ENCODE measurements around the gene LY9. TPM values are rescaled to one million over a fixed set of nuclear protein-coding genes. Genes with fewer than 3 reads are reported as not detected.

The LY9 gene
- polyA plus RNA-seq, 2 of the 4 experiments (the other 2 are of a cell fraction), result 0.05 to 0.19 TPM

- FAIRE-seq (no peak), ATAC-seq (no peak), DNase-seq (ENCODE audit: low read depth in 1 of 2, low spot score in 1 of 2) (no peak)
- H3K4me3 ChIP-seq, result no peak overlapping the region
- no peak overlapping the region for H3K4me2 ChIP-seq
- H3K9me3 ChIP-seq, result no peaks in the 10 kb centered on the region
- no peak overlapping the region for H3K27ac ChIP-seq
- no peaks in the 10 kb centered on the region for H3K4me1 ChIP-seq
- ChIA-PET CTCF (interaction anchor here (1.5 kb wide), 1 partner anchor 9 kb away, joined by 3 read pairs; no protein-coding TSS in a partner anchor), POLR2A (no interaction called here)
- TF ChIP-seq EP300 (IDR thresholded peaks at IDR 0.05) (no peak), MAFK (IDR thresholded peaks at IDR 0.05; ENCODE audit: partially characterized antibody) (no peak), E2F6 (IDR thresholded peaks at IDR 0.05; ENCODE audit: borderline replicate concordance, low read depth) (no peak), FOXS1 (CRISPR knock-in tag; IDR thresholded peaks at IDR 0.05) (no peak), BCL3 (IDR thresholded peaks at IDR 0.05) (no peak), JUNB (IDR thresholded peaks at IDR 0.05) (no peak), CHD2 (IDR thresholded peaks at IDR 0.05; ENCODE audit: low read length, partially characterized antibody) (no peak), BHLHE40 (IDR thresholded peaks at IDR 0.05; ENCODE audit: low read depth, low read length) (no peak)
These were observed 81.2 kb downstream of the LY9 start for GRCh38 chr1:160877221-160877620.

Other genes starting within 250 kb of the LY9 start
- not detected in 2 replicates for gene CD84, start 216.7 kb upstream of the LY9 start, polyA plus RNA-seq (2011; rRNA removed)
- not detected in 3 replicates for gene CD84, start 216.7 kb upstream of the LY9 start, polyA plus RNA-seq (2017; fragmentation: RNase III; extraction: RNeasy Plus Mini Kit Qiagen cat#74134 plus additional on column Dnase treatment)
- not detected in 2 replicates for gene SLAMF1, start 149.1 kb upstream of the LY9 start, polyA plus RNA-seq (2011; rRNA removed)
- gene SLAMF1, start 149.1 kb upstream of the LY9 start, polyA plus RNA-seq (2017; fragmentation: RNase III; extraction: RNeasy Plus Mini Kit Qiagen cat#74134 plus additional on column Dnase treatment), result not detected in 3 replicates
- not detected in 2 replicates for gene CD48, start 84.4 kb upstream of the LY9 start, polyA plus RNA-seq (2011; rRNA removed)
- gene CD48, start 84.4 kb upstream of the LY9 start, polyA plus RNA-seq (2017; fragmentation: RNase III; extraction: RNeasy Plus Mini Kit Qiagen cat#74134 plus additional on column Dnase treatment), result not detected in 3 replicates
- 0.57 and 0.73 TPM in 2 replicates for gene SLAMF7, start 56.9 kb upstream of the LY9 start, polyA plus RNA-seq (2011; rRNA removed)
- 1.8 to 2.2 TPM (median 2.0 TPM) in 3 replicates for gene SLAMF7, start 56.9 kb upstream of the LY9 start, polyA plus RNA-seq (2017; fragmentation: RNase III; extraction: RNeasy Plus Mini Kit Qiagen cat#74134 plus additional on column Dnase treatment)
- gene CD244, start 66.7 kb downstream of the LY9 start, polyA plus RNA-seq (2011; rRNA removed), result 0.03 and 0.08 TPM in 2 replicates
- not detected in 3 replicates for gene CD244, start 66.7 kb downstream of the LY9 start, polyA plus RNA-seq (2017; fragmentation: RNase III; extraction: RNeasy Plus Mini Kit Qiagen cat#74134 plus additional on column Dnase treatment)
- not detected in 2 replicates for gene ITLN1, start 89.0 kb downstream of the LY9 start, polyA plus RNA-seq (2011; rRNA removed)
- not detected in 3 replicates for gene ITLN1, start 89.0 kb downstream of the LY9 start, polyA plus RNA-seq (2017; fragmentation: RNase III; extraction: RNeasy Plus Mini Kit Qiagen cat#74134 plus additional on column Dnase treatment)
- gene ITLN2, start 158.6 kb downstream of the LY9 start, polyA plus RNA-seq (2011; rRNA removed), result 0.13 and 0.30 TPM in 2 replicates
- gene ITLN2, start 158.6 kb downstream of the LY9 start, polyA plus RNA-seq (2017; fragmentation: RNase III; extraction: RNeasy Plus Mini Kit Qiagen cat#74134 plus additional on column Dnase treatment), result 0.22 TPM in 1 of 3 replicates, not detected in the others
- gene F11R, start 225.0 kb downstream of the LY9 start, polyA plus RNA-seq (2011; rRNA removed), result 62.0 and 71.0 TPM in 2 replicates
- gene F11R, start 225.0 kb downstream of the LY9 start, polyA plus RNA-seq (2017; fragmentation: RNase III; extraction: RNeasy Plus Mini Kit Qiagen cat#74134 plus additional on column Dnase treatment), result 28.3 to 30.3 TPM (median 29.7 TPM) in 3 replicates
- not detected in 2 replicates for gene TSTD1, start 242.8 kb downstream of the LY9 start, polyA plus RNA-seq (2011; rRNA removed)
- 0.17 to 0.21 TPM (median 0.20 TPM) in 3 replicates for gene TSTD1, start 242.8 kb downstream of the LY9 start, polyA plus RNA-seq (2017; fragmentation: RNase III; extraction: RNeasy Plus Mini Kit Qiagen cat#74134 plus additional on column Dnase treatment)
- gene USF1, start 249.8 kb downstream of the LY9 start, polyA plus RNA-seq (2011; rRNA removed), result 35.5 and 43.5 TPM in 2 replicates
- gene USF1, start 249.8 kb downstream of the LY9 start, polyA plus RNA-seq (2017; fragmentation: RNase III; extraction: RNeasy Plus Mini Kit Qiagen cat#74134 plus additional on column Dnase treatment), result 49.2 to 60.5 TPM (median 57.4 TPM) in 3 replicates